Esophagus (tissue), 2 donors: ENCODE results near the gene PROZ. TPM values are rescaled to one million over a fixed set of nuclear protein-coding genes. Genes with fewer than 3 reads are reported as not detected.

ENCODE experiments used
- H3K27ac ChIP-seq, 2 donors: one replicate each; pipeline ENCODE4 v1.5.1; 2013; ENCODE audit warnings: low read depth in 2 of 2, mild to moderate bottlenecking in 2 of 2, inconsistent platforms in 1 of 2, low read length in 1 of 2, moderate library complexity in 1 of 2
- H3K27me3 ChIP-seq, 2 donors: one replicate each; pipeline ENCODE4 v1.6.1; 2013; ENCODE audit warnings: low read length in 2 of 2, control low read depth in 1 of 2, mild to moderate bottlenecking in 1 of 2; ENCODE audit not compliant: insufficient read depth in 2 of 2, control insufficient read depth in 1 of 2
- H3K36me3 ChIP-seq, 2 donors: one replicate each; pipeline ENCODE4 v1.6.1; 2013; ENCODE audit warnings: low read length in 1 of 2; ENCODE audit not compliant: control insufficient read depth in 2 of 2, insufficient read depth in 2 of 2
- H3K4me1 ChIP-seq, 2 donors: one replicate each; pipeline ENCODE4 v1.6.1; 2013; ENCODE audit warnings: low read length in 1 of 2; ENCODE audit not compliant: control insufficient read depth in 2 of 2, insufficient read depth in 2 of 2
- H3K4me3 ChIP-seq, 2 donors: one replicate each; pipeline ENCODE4 v1.5.1; 2013; ENCODE audit warnings: low read length in 2 of 2, mild to moderate bottlenecking in 2 of 2, low read depth in 1 of 2, moderate library complexity in 1 of 2
- H3K9me3 ChIP-seq, 2 donors: one replicate each; pipeline ENCODE4 v1.6.1; 2013; ENCODE audit warnings: mild to moderate bottlenecking in 2 of 2, low read depth in 1 of 2, low read length in 1 of 2, moderate library complexity in 1 of 2; ENCODE audit not compliant: control insufficient read depth in 2 of 2, insufficient read depth in 1 of 2
- WGBS, 2 donors: extraction: QIAGEN DNeasy Blood & Tissue Kit; methylation state at CpG; one replicate each; pipeline ENCODE4 v1.1.7; 2013; 5-methylcytosine and 5-hydroxymethylcytosine counted together
- polyA plus RNA-seq, 2 donors: library from polyadenylated mRNA; stranded (reverse); fragments of 200-250 nt; gene quantifications; one replicate each; pipeline ENCODE4 v1.2.3, GENCODE V29; 2013
- donor health status: healthy with polysubstance abuse.
- donor health status: Bipolar disorder and iron deficiency.

The PROZ gene
- polyA plus RNA-seq, 2 donors: not detected

GRCh38 chr13:113166266-113166665, 7.8 kb downstream of the PROZ start:
- Histone ChIP-seq H3K27me3 (no peaks in the 10 kb centered on the region), H3K4me1 (peaks cover 0 to 3% of the 10 kb centered on the region in 2 donors), H3K36me3 (peaks cover 0 to 1% of the 10 kb centered on the region in 2 donors), H3K27ac (no peak overlapping the region), H3K4me3 (no peak overlapping the region), H3K9me3 (peaks cover 0 to 2% of the 10 kb centered on the region in 2 donors)
- 86 to 93% methylated on average over 10 of the region's 10 CpGs for WGBS, 2 donors

GRCh38 chr13:113166681-113167080, 8.2 kb downstream of the PROZ start:
- H3K4me1 ChIP-seq: peaks cover 0 to 3% of the 10 kb centered on the region in 2 donors
- no peak overlapping the region for H3K27ac ChIP-seq
- H3K36me3 ChIP-seq: peaks cover 0 to 5% of the 10 kb centered on the region in 2 donors
- no peaks in the 10 kb centered on the region for H3K27me3 ChIP-seq
- 85 to 88% methylated on average over 5 of the region's 5 CpGs for WGBS, 2 donors
- H3K9me3 ChIP-seq: peaks cover 0 to 2% of the 10 kb centered on the region in 2 donors
- no peak overlapping the region for H3K4me3 ChIP-seq

GRCh38 chr13:113167155-113167554, 8.7 kb downstream of the PROZ start:
- WGBS, 2 donors: 93 to 94% methylated on average over 10 of the region's 10 CpGs

GRCh38 chr13:113167575-113167974, 9.1 kb downstream of the PROZ start:
- no peaks in the 10 kb centered on the region for H3K27me3 ChIP-seq
- H3K4me1 ChIP-seq: peaks cover 0 to 3% of the 10 kb centered on the region in 2 donors
- no peak overlapping the region for H3K27ac ChIP-seq
- peaks cover 0 to 9% of the 10 kb centered on the region in 2 donors for H3K36me3 ChIP-seq
- H3K9me3 ChIP-seq: peaks cover 0 to 2% of the 10 kb centered on the region in 2 donors
- H3K4me3 ChIP-seq: no peak overlapping the region
- 97 to 99% methylated on average over 3 of the region's 3 CpGs for WGBS, 2 donors

More at GRCh38 chr13:113167155-113167554, 8.7 kb downstream of the PROZ start:
- Histone ChIP-seq H3K27ac (no peak overlapping the region), H3K4me1 (peaks cover 0 to 3% of the 10 kb centered on the region in 2 donors), H3K9me3 (peaks cover 0 to 2% of the 10 kb centered on the region in 2 donors), H3K36me3 (peaks cover 0 to 9% of the 10 kb centered on the region in 2 donors), H3K27me3 (no peaks in the 10 kb centered on the region), H3K4me3 (no peak overlapping the region)

GRCh38 chr13:113168211-113168610, 9.8 kb downstream of the PROZ start:
- Histone ChIP-seq H3K4me3 (no peak overlapping the region), H3K36me3 (peaks cover 0 to 12% of the 10 kb centered on the region in 2 donors), H3K27ac (no peak overlapping the region), H3K4me1 (no peaks in the 10 kb centered on the region), H3K27me3 (no peaks in the 10 kb centered on the region), H3K9me3 (no peaks in the 10 kb centered on the region)
- 87 to 89% methylated on average over 7 of the region's 7 CpGs for WGBS, 2 donors

DNA sequence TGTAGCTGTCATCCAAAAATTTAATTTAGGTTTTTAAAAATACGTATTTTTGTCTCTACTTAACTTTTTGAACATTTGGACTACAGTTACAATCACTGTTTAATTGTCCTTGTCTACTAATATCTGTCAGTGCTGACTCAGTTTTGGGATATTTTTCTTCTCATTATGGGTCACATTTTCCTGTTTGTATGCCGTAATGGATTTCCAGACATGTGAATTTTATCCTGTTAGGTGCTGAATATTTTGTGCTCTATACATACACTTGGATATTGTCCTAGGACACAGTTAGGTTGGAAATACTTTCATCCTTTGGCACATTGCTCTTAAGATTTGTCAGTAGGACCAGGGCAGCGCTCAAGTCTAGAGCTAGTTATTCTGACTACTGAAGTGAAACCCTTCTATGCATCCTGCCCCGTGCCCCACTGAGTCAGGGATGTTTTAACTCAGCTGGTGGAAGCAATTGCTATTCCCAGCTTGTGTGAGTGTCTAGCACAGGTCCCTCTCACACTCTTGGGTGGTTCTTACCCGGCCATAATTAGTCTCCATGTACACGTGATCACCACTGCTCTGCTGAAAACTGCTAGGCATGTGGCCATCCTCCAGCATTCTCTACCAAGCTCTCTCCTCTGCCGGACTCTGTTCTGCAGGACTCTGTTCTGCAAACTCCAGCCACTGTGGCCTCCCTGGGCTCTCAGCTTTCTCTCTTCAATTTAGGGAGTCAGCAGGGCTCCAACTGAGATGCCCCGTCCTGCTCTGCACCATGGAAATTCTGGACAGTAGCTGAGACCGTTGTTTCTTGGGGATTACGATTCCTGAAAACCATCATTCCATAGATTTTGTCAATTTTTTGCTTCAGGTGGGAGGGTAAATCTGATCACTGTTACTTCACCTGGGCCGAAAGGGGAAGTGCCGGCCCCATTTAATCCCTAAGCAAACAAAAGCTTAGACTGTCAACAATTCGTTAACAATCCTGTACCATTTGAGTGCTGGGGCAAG, 11.1 kb downstream of the PROZ start:
- Histone ChIP-seq H3K4me1 (no peaks in the 10 kb centered on the region), H3K36me3 (peaks cover 0 to 12% of the 10 kb centered on the region in 2 donors)
- 79 to 82% methylated on average over 13 of the region's 13 CpGs for WGBS, 2 donors

GRCh38 chr13:113170511-113170910, 12.1 kb downstream of the PROZ start:
- H3K36me3 ChIP-seq: peaks cover 4 to 14% of the 10 kb centered on the region in 2 donors
- 71 to 79% methylated on average over 5 of the region's 5 CpGs for WGBS, 2 donors

More for the DNA sequence above, 11.1 kb downstream of the PROZ start:
- Histone ChIP-seq H3K27ac (no peak overlapping the region), H3K27me3 (no peaks in the 10 kb centered on the region), H3K9me3 (no peaks in the 10 kb centered on the region), H3K4me3 (no peak overlapping the region)

DNA sequence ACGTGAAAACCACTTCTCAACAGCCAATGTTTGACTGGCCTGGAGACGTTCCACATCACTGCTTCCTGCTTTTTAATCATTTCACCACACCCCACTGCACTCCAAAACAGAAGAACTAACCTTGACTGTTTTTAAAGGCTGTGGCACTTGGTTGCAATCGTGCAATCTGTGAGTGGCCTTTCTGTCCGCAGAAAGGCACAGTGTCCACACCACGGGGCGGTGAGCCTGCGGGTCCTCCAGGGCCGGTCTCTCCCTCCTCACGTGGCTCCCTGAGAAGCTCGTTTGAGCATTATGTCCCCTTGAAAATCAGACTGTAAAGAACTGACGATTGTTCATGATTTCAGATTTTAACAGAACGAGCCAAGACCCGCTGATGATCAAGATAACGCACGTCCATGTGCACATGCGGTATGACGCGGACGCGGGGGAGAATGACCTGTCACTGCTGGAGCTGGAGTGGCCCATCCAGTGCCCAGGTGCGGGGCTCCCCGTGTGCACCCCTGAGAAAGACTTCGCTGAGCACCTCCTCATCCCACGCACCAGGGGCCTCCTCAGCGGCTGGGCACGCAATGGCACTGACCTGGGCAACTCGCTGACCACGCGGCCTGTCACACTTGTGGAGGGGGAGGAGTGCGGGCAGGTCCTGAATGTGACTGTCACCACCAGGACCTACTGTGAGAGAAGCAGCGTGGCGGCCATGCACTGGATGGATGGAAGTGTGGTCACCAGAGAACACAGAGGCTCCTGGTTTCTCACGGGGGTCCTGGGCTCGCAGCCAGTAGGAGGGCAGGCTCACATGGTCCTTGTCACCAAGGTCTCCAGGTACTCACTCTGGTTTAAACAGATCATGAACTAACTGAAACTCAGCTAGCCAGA, 13.0 kb downstream of the PROZ start:
- Histone ChIP-seq H3K4me3 (no peak overlapping the region), H3K9me3 (no peaks in the 10 kb centered on the region), H3K4me1 (no peaks in the 10 kb centered on the region), H3K36me3 (peaks cover 4 to 20% of the 10 kb centered on the region in 2 donors), H3K27ac (no peak overlapping the region), H3K27me3 (no peaks in the 10 kb centered on the region)
- WGBS, 2 donors: 90 to 92% methylated on average over 34 of the region's 34 CpGs

More at GRCh38 chr13:113170511-113170910, 12.1 kb downstream of the PROZ start:
- Histone ChIP-seq H3K4me1 (no peaks in the 10 kb centered on the region), H3K4me3 (no peak overlapping the region), H3K27ac (no peak overlapping the region), H3K9me3 (no peaks in the 10 kb centered on the region), H3K27me3 (no peaks in the 10 kb centered on the region)

DNA sequence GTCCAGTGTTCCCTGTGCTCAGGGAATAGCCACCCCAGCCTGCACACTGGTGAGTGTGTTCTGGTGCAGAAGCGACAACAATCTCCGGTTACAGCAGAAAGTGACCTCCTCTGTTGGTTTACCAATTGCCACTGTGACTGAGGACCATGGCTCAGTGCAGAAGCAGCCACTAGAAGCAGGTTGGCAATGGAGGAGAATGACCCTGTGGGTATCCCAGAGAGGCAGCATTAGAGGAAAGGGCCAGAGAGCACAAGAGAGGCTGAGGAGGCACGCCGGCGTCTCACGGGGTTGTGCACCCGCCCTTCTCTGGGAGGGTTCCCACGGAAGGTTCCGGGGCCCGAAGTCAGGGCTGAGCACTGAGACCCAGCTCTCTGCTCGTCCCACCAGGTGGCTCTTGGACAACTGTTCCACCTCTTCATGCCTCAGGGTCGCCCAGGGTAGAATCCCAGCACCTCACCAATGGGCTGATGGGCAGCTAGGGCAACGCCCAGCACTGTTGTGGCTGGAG, 14.0 kb downstream of the PROZ start:
- no peak overlapping the region for H3K27ac ChIP-seq
- peaks cover 4 to 21% of the 10 kb centered on the region in 2 donors for H3K36me3 ChIP-seq
- WGBS, 2 donors: 92 to 94% methylated on average over 13 of the region's 13 CpGs
- H3K4me1 ChIP-seq: no peaks in the 10 kb centered on the region
- no peaks in the 10 kb centered on the region for H3K9me3 ChIP-seq
- H3K4me3 ChIP-seq: no peak overlapping the region
- H3K27me3 ChIP-seq: no peaks in the 10 kb centered on the region
